H9 (cell line): ENCODE data around the gene FOXD1. TPM values are rescaled to one million over a fixed set of nuclear protein-coding genes. Genes with fewer than 3 reads are reported as not detected.

Experiments
- DNase-seq: peaks from one replicate; pipeline ENCODE4 v3.0.0-alpha.2; 2017
- H2AFZ ChIP-seq: one replicate; pipeline ENCODE4 v1.6.1; 2013; ENCODE audit warnings: mild to moderate bottlenecking, low read length, control low read depth, moderate library complexity
- H2AK5ac ChIP-seq: 2 replicates; pipeline ENCODE4 v1.6.1; 2013; ENCODE audit warnings: low read length, control low read depth, mixed read lengths; ENCODE audit not compliant: insufficient read length
- H2BK120ac ChIP-seq: one replicate; pipeline ENCODE4 v1.6.1; 2013; ENCODE audit warnings: low read depth, mild to moderate bottlenecking, low read length, control low read depth, inconsistent platforms; ENCODE audit not compliant: poor library complexity, severe bottlenecking
- H2BK12ac ChIP-seq: 2 replicates; pipeline ENCODE4 v1.6.1; 2013; ENCODE audit warnings: low read length, control low read depth, mixed read lengths, low read depth; ENCODE audit not compliant: insufficient read length
- H2BK15ac ChIP-seq: 2 replicates; pipeline ENCODE4 v1.6.1; 2013; ENCODE audit warnings: low read depth, low read length, control low read depth
- H2BK20ac ChIP-seq: one replicate; pipeline ENCODE4 v1.6.1; 2013; ENCODE audit warnings: low read depth, mild to moderate bottlenecking, low read length, control low read depth, inconsistent platforms; ENCODE audit not compliant: poor library complexity, severe bottlenecking
- H2BK5ac ChIP-seq: 2 replicates; pipeline ENCODE4 v1.6.1; 2013; ENCODE audit warnings: low read length, control low read depth, mixed read lengths; ENCODE audit not compliant: insufficient read length
- H3K14ac ChIP-seq: 2 replicates; pipeline ENCODE4 v1.6.1; 2013; ENCODE audit warnings: low read length, control low read depth; ENCODE audit not compliant: insufficient read depth
- H3K18ac ChIP-seq: 2 replicates; pipeline ENCODE4 v1.6.1; 2013; ENCODE audit warnings: low read depth, mild to moderate bottlenecking, mixed read lengths, low read length, control low read depth; ENCODE audit not compliant: insufficient read length
- H3K23ac ChIP-seq: 2 replicates; pipeline ENCODE4 v1.6.1; 2013; ENCODE audit warnings: low read length, control low read depth, mixed read lengths, low read depth; ENCODE audit not compliant: insufficient read length
- H3K23me2 ChIP-seq: 2 replicates; pipeline ENCODE4 v1.6.1; 2013; ENCODE audit warnings: low read depth, mild to moderate bottlenecking, mixed read lengths, low read length, control low read depth; ENCODE audit not compliant: insufficient read length, poor library complexity, severe bottlenecking
- H3K27ac ChIP-seq: 2 replicates; pipeline ENCODE4 v1.5.1; 2013; ENCODE audit warnings: low read length, control low read depth, mixed read lengths, low read depth; ENCODE audit not compliant: insufficient read length
- H3K27me3 ChIP-seq: 2 replicates; pipeline ENCODE4 v1.6.1; 2013; ENCODE audit warnings: low read length, control low read depth, inconsistent platforms; ENCODE audit not compliant: insufficient read depth
- H3K4ac ChIP-seq: 2 replicates; pipeline ENCODE4 v1.6.1; 2013; ENCODE audit warnings: low read depth, mild to moderate bottlenecking, control low read depth, inconsistent platforms, low read length, moderate library complexity
- H3K4me1 ChIP-seq: 2 replicates; pipeline ENCODE4 v1.6.1; 2013; ENCODE audit warnings: low read length, control low read depth, inconsistent platforms; ENCODE audit not compliant: insufficient read depth
- H3K4me2 ChIP-seq: 2 replicates; pipeline ENCODE4 v1.6.1; 2013; ENCODE audit warnings: low read length, control low read depth, mixed read lengths; ENCODE audit not compliant: insufficient read length, insufficient read depth
- H3K56ac ChIP-seq: 2 replicates; pipeline ENCODE4 v1.6.1; 2013; ENCODE audit warnings: low read depth, mild to moderate bottlenecking, mixed read lengths, low read length, control low read depth; ENCODE audit not compliant: insufficient read length
- H3K79me1 ChIP-seq: 2 replicates; pipeline ENCODE4 v1.6.1; 2013; ENCODE audit warnings: low read depth, mild to moderate bottlenecking, moderate library complexity, low read length, control low read depth, inconsistent platforms; ENCODE audit not compliant: insufficient read depth, poor library complexity, severe bottlenecking
- H3K79me2 ChIP-seq: 2 replicates; pipeline ENCODE4 v1.6.1; 2013; ENCODE audit warnings: low read length, control low read depth, inconsistent platforms; ENCODE audit not compliant: insufficient read depth
- H3K9ac ChIP-seq: 2 replicates; pipeline ENCODE4 v1.6.1; 2013; ENCODE audit warnings: low read length, control low read depth, mixed read lengths; ENCODE audit not compliant: insufficient read length; ENCODE audit errors: extremely low read depth
- H3K9me3 ChIP-seq: one replicate; pipeline ENCODE4 v1.6.1; 2013; ENCODE audit warnings: low read depth, low read length, inconsistent platforms; ENCODE audit not compliant: control insufficient read depth
- H3T11ph ChIP-seq: one replicate; pipeline ENCODE4 v1.6.1; 2013; ENCODE audit warnings: mild to moderate bottlenecking, low read length, control low read depth, inconsistent platforms
- H4K20me1 ChIP-seq: one replicate; pipeline ENCODE4 v1.6.1; 2013; ENCODE audit not compliant: control insufficient read depth, insufficient read length, insufficient read depth
- H4K5ac ChIP-seq: 2 replicates; pipeline ENCODE4 v1.6.1; 2013; ENCODE audit warnings: low read depth, mild to moderate bottlenecking, mixed read lengths, low read length, control low read depth; ENCODE audit not compliant: insufficient read length
- H4K8ac ChIP-seq: replicated peaks from 2 replicates; pipeline ENCODE4 v1.6.1; 2013; ENCODE audit warnings: low read length, control low read depth, mixed read lengths, low read depth; ENCODE audit not compliant: insufficient read length
- H4K91ac ChIP-seq: 2 replicates; pipeline ENCODE4 v1.6.1; 2013; ENCODE audit warnings: low read depth, mild to moderate bottlenecking, moderate library complexity, mixed read lengths, low read length, control low read depth; ENCODE audit not compliant: insufficient read length
- H3K27ac Mint-ChIP-seq, 3 experiments: 2 replicates in 2 of 3; 3 replicates in 1 of 3; pipeline ENCODE4 v1.8.0; 2020 to 2021; ENCODE audit warnings: mixed read lengths in 3 of 3, mild to moderate bottlenecking in 1 of 3, moderate library complexity in 1 of 3
- H3K27me3 Mint-ChIP-seq: 2 replicates; pipeline ENCODE4 v1.8.0; 2021; ENCODE audit warnings: low read depth, mild to moderate bottlenecking, moderate library complexity, mixed read lengths
- H3K36me3 Mint-ChIP-seq, 3 experiments: 2 replicates in 2 of 3; 3 replicates in 1 of 3; pipeline ENCODE4 v1.8.0; 2020 to 2021; ENCODE audit warnings: low read depth in 3 of 3, mixed read lengths in 3 of 3; ENCODE audit not compliant: insufficient read depth in 1 of 3
- H3K4me1 Mint-ChIP-seq, 2 experiments: 2 replicates each; pipeline ENCODE4 v1.8.0; 2020; ENCODE audit warnings: mixed read lengths in 2 of 2
- H3K4me3 Mint-ChIP-seq, 2 experiments: 2 replicates in 1 of 2; 3 replicates in 1 of 2; pipeline ENCODE4 v1.8.0; 2020 to 2021; ENCODE audit warnings: mild to moderate bottlenecking in 2 of 2, mixed read lengths in 2 of 2, moderate library complexity in 1 of 2
- H3K9me3 Mint-ChIP-seq, 2 experiments: 2 replicates in 1 of 2; 3 replicates in 1 of 2; pipeline ENCODE4 v1.8.0; 2020; ENCODE audit warnings: mild to moderate bottlenecking in 2 of 2, mixed read lengths in 2 of 2, moderate library complexity in 1 of 2
- CTCF ChIP-seq: fragments of 200-600 bp; sonication (generic); conservative IDR thresholded peaks from 3 replicates; pipeline ENCODE4 v1.8.0; 2021; ENCODE audit warnings: antibody characterized with exemption, mild to moderate bottlenecking
- WGBS: extraction: QIAGEN DNeasy Blood & Tissue Kit; methylation state at CpG from one replicate; pipeline ENCODE4 v1.1.7; 2013; ENCODE audit warnings: missing lambda C conversion rate, low lambda C conversion rate, mixed read lengths; ENCODE audit not compliant: insufficient read length; ENCODE audit errors: extremely low coverage; 5-methylcytosine and 5-hydroxymethylcytosine counted together
- total RNA-seq: library from RNA; stranded (reverse); gene quantifications from 2 replicates; pipeline ENCODE4 v1.2.1, GENCODE V29; 2021

FOXD1 gene
- total RNA-seq, 1 experiment from 2014 or later: 0.20 TPM

- no peak overlapping the region for H3K27ac Mint-ChIP-seq
- Histone ChIP-seq H3K14ac (no peak overlapping the region), H4K20me1 (no peaks in the 10 kb centered on the region), H2AFZ (no peak overlapping the region), H3K79me2 (no peaks in the 10 kb centered on the region), H2BK5ac (no peak overlapping the region), H3K4ac (no peak overlapping the region), H3K56ac (no peak overlapping the region), H3K23ac (no peak overlapping the region), H3K4me2 (no peak overlapping the region), H4K5ac (no peak overlapping the region), H3K9me3 (no peaks in the 10 kb centered on the region), H3K79me1 (no peaks in the 10 kb centered on the region), H3K18ac (no peak overlapping the region), H2BK12ac (no peak overlapping the region), H3K27me3 (no peaks in the 10 kb centered on the region), H3K4me1 (no peaks in the 10 kb centered on the region), H2BK15ac (no peak overlapping the region), H2AK5ac (no peak overlapping the region), H3T11ph (no peak overlapping the region), H3K27ac (no peak overlapping the region), H2BK20ac (no peak overlapping the region), H3K9ac (no peak overlapping the region), H2BK120ac (no peak overlapping the region), H3K23me2 (no peaks in the 10 kb centered on the region), H4K8ac (no peak overlapping the region), H4K91ac (no peak overlapping the region)
- no peaks in the 10 kb centered on the region for H3K27me3 Mint-ChIP-seq
- peaks cover 0 to 3% of the 10 kb centered on the region in 2 experiments; a peak in 1 of 4 replicates for H3K4me1 Mint-ChIP-seq
- H3K9me3 Mint-ChIP-seq: peaks cover 7 to 11% of the 10 kb centered on the region in 2 experiments
- H3K36me3 Mint-ChIP-seq: peaks cover 0 to 3% (median 2%) of the 10 kb centered on the region in 3 experiments; a peak in 3 of 7 replicates
- no peak for TF ChIP-seq CTCF
- no peak for DNase-seq
- H3K4me3 Mint-ChIP-seq: no peak overlapping the region
- no CpG with 5 or more reads among the region's 3 CpGs for WGBS
Measured at GRCh38 chr5:73472116-73472515, 23.5 kb upstream of the FOXD1 start.
